Measurements from ENCODE around the gene C7orf57. TPM values are rescaled to one million over a fixed set of nuclear protein-coding genes. Genes with fewer than 3 reads are reported as not detected.

C7orf57 gene
- total and polyA plus RNA-seq, 10 of the 15 experiments (the other 5 are each of a cell fraction or from before 2014, with no cell fraction given), result 0.04 to 0.21 (median 0.10) TPM; not detected in 5

- Histone ChIP-seq H3K27ac (ENCODE audit: control insufficient read depth, insufficient read depth) (no peak overlapping the region), H4K20me1 (ENCODE audit: control insufficient read depth, insufficient read depth) (no peaks in the 10 kb centered on the region), H3K27me3 (replicated peaks in 1 of 2; ENCODE audit: control insufficient read depth in 2 of 2, insufficient read depth in 2 of 2, low read length in 1 of 2) (0 out of 4 replicates have a peak, but pooled peaks cover 0 to 2% of the 10 kb centered on the region in 2 experiments), H3K9ac (ENCODE audit: control insufficient read depth, insufficient read depth, low read length) (no peak overlapping the region), H3K4me2 (ENCODE audit: control insufficient read depth, insufficient read depth) (no peak overlapping the region), H3K4me3 (no peak overlapping the region), H3K4me1 (ENCODE audit: control insufficient read depth, insufficient read depth, low read length) (no peaks in the 10 kb centered on the region), H2AFZ (ENCODE audit: control insufficient read depth, low read depth, low read length) (no peak overlapping the region), H3K79me2 (ENCODE audit: control insufficient read depth, insufficient read depth, low read length) (no peaks in the 10 kb centered on the region), H3K9me3 (replicated peaks; ENCODE audit: control insufficient read depth, insufficient read depth, low read length) (no peaks in the 10 kb centered on the region), H3K36me3 (ENCODE audit: control insufficient read depth in 2 of 2, insufficient read depth in 2 of 2, low read length in 1 of 2) (no peaks in the 10 kb centered on the region)
- intact Hi-C loops (cut with micrococcal nuclease; ENCODE audit: unreplicated experiment), result no loop called here
- TF ChIP-seq SUPT20H (IDR thresholded peaks at IDR 0.05; ENCODE audit: borderline replicate concordance, control insufficient read depth, low read depth, low read length), result no peak
- no peak for TF ChIP-seq IRF3 (IDR thresholded peaks at IDR 0.05)
- no peak for TF ChIP-seq ELK1 (IDR thresholded peaks at IDR 0.05; ENCODE audit: low read depth, low read length)
- no peak for TF ChIP-seq YY1 (IDR thresholded peaks at IDR 0.05; ENCODE audit: low read depth, low read length)
- no peak for TF ChIP-seq CUX1 (IDR thresholded peaks at IDR 0.05; ENCODE audit: insufficient replicate concordance, low read depth, low read length)
- no peak for TF ChIP-seq SRF (IDR thresholded peaks at IDR 0.05; ENCODE audit: low read depth in 2 of 2, low read length in 2 of 2)
- TF ChIP-seq SKIL (IDR thresholded peaks at IDR 0.05; ENCODE audit: low read depth, poor library complexity, severe bottlenecking), result no peak
- TF ChIP-seq STAT1 (conservative IDR thresholded peaks at IDR 0.05), result no peak
- no peak for TF ChIP-seq POLR2AphosphoS5 (IDR thresholded peaks at IDR 0.05; ENCODE audit: low read length)
- no peak for TF ChIP-seq PML (IDR thresholded peaks at IDR 0.05; ENCODE audit: low read length)
- TF ChIP-seq ZNF384 (IDR thresholded peaks at IDR 0.05; ENCODE audit: borderline replicate concordance, low read depth, low read length), result no peak
- no peak for TF ChIP-seq ATF3 (IDR thresholded peaks at IDR 0.05; ENCODE audit: borderline replicate concordance, extremely low read depth, low read depth, low read length)
- no peak for TF ChIP-seq EZH2 (IDR thresholded peaks at IDR 0.05; ENCODE audit: borderline replicate concordance, control insufficient read depth, low read depth, low read length)
- in situ Hi-C loops (cut with MboI), result no loop called here
- ATAC-seq (no peak), FAIRE-seq (no peak), DNase-seq (ENCODE audit: low read depth, low spot score) (no peak)
- 91% methylated on average over 3 of the region's 3 CpGs for WGBS (ENCODE audit: insufficient coverage, insufficient replicate concordance, low lambda C conversion rate, missing lambda C conversion rate)
- ChIA-PET CTCF (no interaction called here), SMC1A (ENCODE audit: uncharacterized antibody, unreplicated experiment) (no interaction called here), RAD21 (ENCODE audit: unreplicated experiment) (no interaction called here), POLR2A (no interaction called here)
- no TSS peak for BruUV-seq (replicated peaks)
These were observed 6.9 kb downstream of the C7orf57 start for GRCh38 chr7:48042216-48042615.
